ENCODE results near the gene PWP2. TPM values are rescaled to one million over a fixed set of nuclear protein-coding genes. Genes with fewer than 3 reads are reported as not detected.
A peak's percentile ranks its signal among the peaks of the same experiment; 100 is the strongest.
"Not testable (repeated sequence)": the region's sequence is repeated elsewhere in the genome, so short reads cannot be mapped to it uniquely, and the experiment has no call there.

PWP2 gene
- polyA plus RNA-seq, 1 experiment, result 20.5 TPM

DNA sequence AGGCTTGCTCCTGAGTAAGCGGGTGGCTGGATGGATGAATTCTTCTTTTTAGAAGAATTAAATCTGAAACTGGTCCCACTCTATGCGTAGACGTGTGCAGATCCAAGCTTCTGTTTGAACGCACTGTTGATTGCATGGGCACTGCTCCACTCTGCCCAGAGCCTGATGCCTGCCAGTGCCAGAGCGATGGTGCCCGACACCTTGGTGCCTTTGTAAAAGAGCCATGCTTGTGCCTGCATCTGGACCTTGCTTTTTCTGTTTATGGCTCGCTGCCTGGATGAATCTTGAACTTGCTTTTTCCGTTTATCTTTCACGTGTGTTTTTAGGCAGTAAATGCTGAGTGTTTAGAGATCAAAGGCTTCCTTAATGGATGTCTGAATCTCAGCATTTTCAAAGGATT lies 15.0 kb upstream of the PWP2 start:
- H3K27me3 ChIP-seq (ENCODE audit: control insufficient read depth, insufficient read depth, low read length), result no peaks in the 10 kb centered on the region
- POLR2A ChIA-PET, result no interaction called here
- DNase-seq (ENCODE audit: low read depth), result no peak
- H3K36me3 ChIP-seq (ENCODE audit: control insufficient read depth, insufficient read depth, low read length), result peaks cover 23% of the 10 kb centered on the region
- H3K4me3 ChIP-seq (ENCODE audit: low read depth, low read length), result no peak overlapping the region
- no peak for TF ChIP-seq CTCF (IDR thresholded peaks at IDR 0.05; ENCODE audit: insufficient read depth, low read depth, low read length)
- CTCF ChIA-PET, result no interaction called here

GRCh38 chr21:44093761-44094160 lies 13.4 kb upstream of the PWP2 start:
- no peak overlapping the region for H3K4me3 ChIP-seq (ENCODE audit: low read depth, low read length)
- ChIA-PET POLR2A (no interaction called here), CTCF (interaction anchor here (0.8 to 2.2 kb wide), 2 partner anchors 10 to 42 kb away, joined by 3 to 5 read pairs; no protein-coding TSS in a partner anchor)
- no peaks in the 10 kb centered on the region for H3K27me3 ChIP-seq (ENCODE audit: control insufficient read depth, insufficient read depth, low read length)
- DNase-seq (ENCODE audit: low read depth), result no peak
- H3K36me3 ChIP-seq (ENCODE audit: control insufficient read depth, insufficient read depth, low read length), result peaks cover 15% of the 10 kb centered on the region
- no peak for TF ChIP-seq CTCF (IDR thresholded peaks at IDR 0.05; ENCODE audit: insufficient read depth, low read depth, low read length)

DNA sequence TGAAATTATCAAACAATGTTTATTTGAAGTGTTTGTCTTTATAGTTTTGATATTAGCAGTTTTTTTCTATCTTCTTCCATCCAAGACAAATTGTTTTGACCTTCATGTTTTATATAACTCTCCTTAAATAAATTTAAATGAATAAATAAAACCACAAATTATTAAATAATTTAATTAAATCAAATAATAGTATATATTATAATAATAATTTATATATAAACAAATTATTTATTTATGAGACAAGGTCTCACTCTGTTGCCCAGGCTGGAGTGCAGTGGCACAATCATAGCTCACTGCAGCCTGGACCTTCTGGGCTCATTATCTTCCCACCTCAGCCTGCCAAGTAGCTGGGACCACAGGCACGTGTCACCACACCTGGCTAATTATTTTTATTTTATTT lies 12.4 kb upstream of the PWP2 start:
- no peak for TF ChIP-seq CTCF (IDR thresholded peaks at IDR 0.05; ENCODE audit: insufficient read depth, low read depth, low read length)
- Histone ChIP-seq H3K36me3 (ENCODE audit: control insufficient read depth, insufficient read depth, low read length) (peaks cover 11% of the 10 kb centered on the region), H3K4me3 (ENCODE audit: low read depth, low read length) (no peak overlapping the region), H3K27me3 (ENCODE audit: control insufficient read depth, insufficient read depth, low read length) (no peaks in the 10 kb centered on the region)
- ChIA-PET POLR2A (no interaction called here), CTCF (interaction anchor here (2.2 kb wide), 1 partner anchor 11 kb away, joined by 5 read pairs; no protein-coding TSS in a partner anchor)
- no peak for DNase-seq (ENCODE audit: low read depth)

DNA sequence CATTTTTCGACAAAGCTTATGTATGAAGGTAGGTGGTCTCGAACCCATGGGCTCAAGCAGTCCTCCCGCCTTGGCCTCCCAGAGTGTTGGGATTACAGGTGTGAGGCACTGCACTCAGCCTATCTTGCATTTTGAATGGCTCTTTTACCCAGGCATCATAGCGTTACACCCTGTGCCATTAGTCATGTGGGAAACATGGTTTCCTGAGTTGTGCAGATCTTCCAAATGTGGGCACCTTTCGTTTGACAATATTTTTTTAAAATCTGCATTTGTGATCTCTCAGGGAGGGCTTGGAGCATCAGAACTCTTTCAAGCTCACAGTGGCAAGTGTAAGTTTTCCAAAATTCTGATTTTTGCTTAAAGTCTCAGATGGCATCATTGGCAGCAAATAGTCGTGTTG lies 8.7 kb upstream of the PWP2 start:
- H3K4me3 ChIP-seq (ENCODE audit: low read depth, low read length); CTCF ChIA-PET; DNase-seq (ENCODE audit: low read depth); H3K36me3 ChIP-seq (ENCODE audit: control insufficient read depth, insufficient read depth, low read length); H3K27me3 ChIP-seq (ENCODE audit: control insufficient read depth, insufficient read depth, low read length); POLR2A ChIA-PET: not testable (repeated sequence)

DNA sequence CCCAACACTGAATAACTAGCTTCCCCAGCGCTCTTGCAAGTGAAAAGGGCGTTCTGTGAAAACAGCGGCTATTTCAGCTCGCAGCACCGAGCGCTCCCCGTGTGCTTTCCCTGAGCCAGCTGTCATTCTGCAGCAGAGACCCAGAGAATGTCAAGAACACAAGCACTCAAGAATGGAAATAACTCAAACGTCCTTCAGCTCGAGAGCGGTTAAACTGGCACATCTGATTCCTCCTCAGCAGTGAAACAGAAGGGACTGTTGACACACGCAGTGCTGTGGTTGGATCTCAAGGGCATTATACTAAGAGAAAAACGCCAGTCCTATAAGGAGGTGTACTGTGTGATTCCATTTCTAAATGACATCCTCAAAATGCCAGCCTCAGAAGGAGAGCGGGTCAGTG lies 8.2 kb upstream of the PWP2 start:
- DNase-seq (ENCODE audit: low read depth); CTCF ChIA-PET; H3K4me3 ChIP-seq (ENCODE audit: low read depth, low read length); POLR2A ChIA-PET; H3K27me3 ChIP-seq (ENCODE audit: control insufficient read depth, insufficient read depth, low read length); H3K36me3 ChIP-seq (ENCODE audit: control insufficient read depth, insufficient read depth, low read length): not testable (repeated sequence)

- CTCF ChIA-PET; DNase-seq (ENCODE audit: low read depth); H3K36me3 ChIP-seq (ENCODE audit: control insufficient read depth, insufficient read depth, low read length); H3K27me3 ChIP-seq (ENCODE audit: control insufficient read depth, insufficient read depth, low read length); POLR2A ChIA-PET: not testable (repeated sequence)
- H3K4me3 ChIP-seq (ENCODE audit: low read depth, low read length), result peak overlapping the region; percentile 33
Measured at GRCh38 chr21:44107589-44107988, 390 bp downstream of the PWP2 start.

- H3K27me3 ChIP-seq (ENCODE audit: control insufficient read depth, insufficient read depth, low read length); H3K4me3 ChIP-seq (ENCODE audit: low read depth, low read length); CTCF ChIA-PET; POLR2A ChIA-PET; H3K36me3 ChIP-seq (ENCODE audit: control insufficient read depth, insufficient read depth, low read length); DNase-seq (ENCODE audit: low read depth): not testable (repeated sequence)
Measured at GRCh38 chr21:44113702-44114371, 6.6 kb downstream of the PWP2 start.

- CTCF ChIA-PET, POLR2A ChIA-PET: not testable (repeated sequence)
Measured at GRCh38 chr21:44122131-44122530, 14.9 kb downstream of the PWP2 start.

DNA sequence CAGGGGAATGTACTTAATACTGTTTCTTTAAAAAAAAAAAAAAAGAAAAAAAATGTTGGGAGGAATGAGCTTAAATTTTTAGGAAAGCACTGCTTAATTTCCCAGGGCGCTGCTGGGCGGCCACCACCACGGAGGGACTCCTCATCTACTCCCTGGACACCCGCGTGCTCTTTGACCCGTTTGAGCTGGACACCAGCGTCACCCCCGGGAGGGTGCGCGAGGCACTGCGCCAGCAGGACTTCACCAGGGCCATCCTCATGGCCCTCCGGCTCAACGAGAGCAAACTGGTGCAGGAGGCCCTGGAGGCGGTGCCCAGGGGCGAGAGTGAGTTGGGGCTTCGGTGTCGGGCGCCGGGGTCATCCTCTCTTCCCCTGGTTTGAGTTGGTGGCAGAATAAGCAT lies 20.6 kb downstream of the PWP2 start:
- POLR2A ChIA-PET; CTCF ChIA-PET; H3K36me3 ChIP-seq (ENCODE audit: control insufficient read depth, insufficient read depth, low read length); H3K27me3 ChIP-seq (ENCODE audit: control insufficient read depth, insufficient read depth, low read length); DNase-seq (ENCODE audit: low read depth); H3K4me3 ChIP-seq (ENCODE audit: low read depth, low read length): not testable (repeated sequence)

More at GRCh38 chr21:44122131-44122530, 14.9 kb downstream of the PWP2 start:
- H3K4me3 ChIP-seq (ENCODE audit: low read depth, low read length); H3K36me3 ChIP-seq (ENCODE audit: control insufficient read depth, insufficient read depth, low read length); H3K27me3 ChIP-seq (ENCODE audit: control insufficient read depth, insufficient read depth, low read length); DNase-seq (ENCODE audit: low read depth): not testable (repeated sequence)

DNA sequence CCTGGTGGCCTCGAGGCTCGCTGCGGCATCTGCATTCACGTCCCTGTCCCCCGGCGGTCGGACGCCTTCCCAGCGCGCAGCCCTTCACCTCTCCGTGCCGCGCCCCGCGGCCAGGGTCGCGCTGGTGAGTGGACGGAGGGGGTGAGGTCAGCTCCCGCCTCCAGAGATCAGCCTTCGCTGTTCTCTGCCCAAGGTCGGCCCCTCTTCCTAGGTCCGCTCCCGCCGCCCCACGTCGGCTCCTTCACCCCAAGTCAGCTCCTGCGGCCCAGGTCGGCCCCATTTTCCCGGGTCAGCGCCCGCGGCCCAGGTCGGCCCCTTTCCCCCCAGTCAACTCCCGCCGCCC lies 26.5 kb downstream of the PWP2 start:
- DNase-seq (ENCODE audit: low read depth); CTCF ChIA-PET; POLR2A ChIA-PET; H3K36me3 ChIP-seq (ENCODE audit: control insufficient read depth, insufficient read depth, low read length); H3K27me3 ChIP-seq (ENCODE audit: control insufficient read depth, insufficient read depth, low read length): not testable (repeated sequence)
- peak overlapping the region; percentile 41 for H3K4me3 ChIP-seq (ENCODE audit: low read depth, low read length)

DNA sequence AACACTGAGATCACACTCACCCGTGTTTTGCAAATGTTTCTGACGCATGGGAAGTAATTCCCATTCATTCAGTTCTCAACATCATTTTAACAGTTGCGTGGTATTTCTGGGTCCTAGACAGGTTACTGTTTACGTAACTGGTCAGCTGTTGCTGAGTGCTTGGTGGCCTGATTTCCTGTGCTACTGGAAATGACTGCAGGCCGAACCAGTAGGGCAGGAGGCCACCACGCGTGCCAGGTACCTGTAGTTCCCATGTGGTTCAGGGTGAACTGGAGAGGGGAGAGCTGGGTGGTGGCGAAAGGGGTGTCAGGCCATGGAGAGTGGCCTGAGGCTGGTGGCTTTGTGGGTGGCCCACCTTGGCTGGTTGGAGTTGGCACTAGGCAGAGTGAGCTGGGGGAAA lies 27.5 kb downstream of the PWP2 start:
- DNase-seq (ENCODE audit: low read depth); H3K4me3 ChIP-seq (ENCODE audit: low read depth, low read length); CTCF ChIA-PET; POLR2A ChIA-PET; H3K36me3 ChIP-seq (ENCODE audit: control insufficient read depth, insufficient read depth, low read length); H3K27me3 ChIP-seq (ENCODE audit: control insufficient read depth, insufficient read depth, low read length): not testable (repeated sequence)
